VCaP (cell line): Measurements from ENCODE around the gene OLFML2A.
"Not testable (repeated sequence)": the region's sequence is repeated elsewhere in the genome, so short reads cannot be mapped to it uniquely, and the experiment has no call there.

Source experiments
- H3K27ac ChIP-seq: fragments of 450-650 bp; 2 replicates; pipeline ENCODE4 v1.5.1; 2017
- TF ChIP-seq, protein P1 (sequence below): fragments of 450-650 bp; conservative IDR thresholded peaks from 2 replicates; pipeline ENCODE4 v1.5.1; 2017; ENCODE audit warnings: mild to moderate bottlenecking, moderate library complexity

The OLFML2A gene

DNA sequence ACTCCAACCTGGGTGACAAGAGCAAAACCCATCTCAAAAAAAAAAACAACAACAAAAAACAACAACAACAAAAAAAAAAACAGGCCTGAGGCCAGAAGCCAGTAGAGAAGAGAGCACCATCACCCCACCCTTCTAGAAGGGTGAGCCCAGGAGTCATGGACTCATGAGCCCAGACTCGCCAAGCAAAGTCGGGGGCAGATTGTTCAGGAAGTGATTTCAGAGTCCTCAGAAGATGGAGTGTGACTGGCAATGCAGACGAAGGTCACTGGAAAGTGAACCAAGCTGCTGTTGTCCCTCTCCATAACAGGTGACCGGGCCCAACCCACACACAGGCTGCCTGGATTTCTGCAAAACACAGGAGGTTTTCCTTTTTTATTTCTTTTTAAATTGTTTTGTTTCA lies 67.4 kb downstream of the OLFML2A start:
- H3K27ac ChIP-seq = no peak overlapping the region
- TF ChIP-seq, protein P1, sequence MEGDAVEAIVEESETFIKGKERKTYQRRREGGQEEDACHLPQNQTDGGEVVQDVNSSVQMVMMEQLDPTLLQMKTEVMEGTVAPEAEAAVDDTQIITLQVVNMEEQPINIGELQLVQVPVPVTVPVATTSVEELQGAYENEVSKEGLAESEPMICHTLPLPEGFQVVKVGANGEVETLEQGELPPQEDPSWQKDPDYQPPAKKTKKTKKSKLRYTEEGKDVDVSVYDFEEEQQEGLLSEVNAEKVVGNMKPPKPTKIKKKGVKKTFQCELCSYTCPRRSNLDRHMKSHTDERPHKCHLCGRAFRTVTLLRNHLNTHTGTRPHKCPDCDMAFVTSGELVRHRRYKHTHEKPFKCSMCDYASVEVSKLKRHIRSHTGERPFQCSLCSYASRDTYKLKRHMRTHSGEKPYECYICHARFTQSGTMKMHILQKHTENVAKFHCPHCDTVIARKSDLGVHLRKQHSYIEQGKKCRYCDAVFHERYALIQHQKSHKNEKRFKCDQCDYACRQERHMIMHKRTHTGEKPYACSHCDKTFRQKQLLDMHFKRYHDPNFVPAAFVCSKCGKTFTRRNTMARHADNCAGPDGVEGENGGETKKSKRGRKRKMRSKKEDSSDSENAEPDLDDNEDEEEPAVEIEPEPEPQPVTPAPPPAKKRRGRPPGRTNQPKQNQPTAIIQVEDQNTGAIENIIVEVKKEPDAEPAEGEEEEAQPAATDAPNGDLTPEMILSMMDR = no peak

- H3K27ac ChIP-seq = not testable (repeated sequence)
Observed at GRCh38 chr9:124846467-124846866, 69.5 kb downstream of the OLFML2A start.

GRCh38 chr9:124846969-124847368 lies 70.0 kb downstream of the OLFML2A start:
- no peak overlapping the region for H3K27ac ChIP-seq
- TF ChIP-seq, protein P1 = no peak

DNA sequence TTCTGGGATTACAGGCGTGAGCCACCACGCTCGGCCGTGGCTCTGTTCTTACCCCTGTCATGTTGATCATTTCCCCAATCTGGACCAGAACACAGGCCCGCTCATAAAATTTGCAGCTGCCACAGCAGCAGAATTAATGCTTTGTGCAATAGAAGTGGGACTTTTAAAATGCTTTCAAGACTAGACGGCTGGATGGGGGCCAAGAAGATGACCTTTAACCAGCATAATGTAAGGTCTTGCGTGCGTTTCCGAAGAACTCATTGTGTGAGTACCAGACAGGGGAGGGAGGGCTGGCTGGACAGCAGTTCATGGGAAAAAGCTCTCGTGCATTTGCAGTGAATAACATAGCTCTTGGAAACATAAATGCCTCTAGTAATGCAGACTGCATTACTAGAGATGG lies 72.9 kb downstream of the OLFML2A start:
- no peak overlapping the region for H3K27ac ChIP-seq
- TF ChIP-seq, protein P1 = no peak

DNA sequence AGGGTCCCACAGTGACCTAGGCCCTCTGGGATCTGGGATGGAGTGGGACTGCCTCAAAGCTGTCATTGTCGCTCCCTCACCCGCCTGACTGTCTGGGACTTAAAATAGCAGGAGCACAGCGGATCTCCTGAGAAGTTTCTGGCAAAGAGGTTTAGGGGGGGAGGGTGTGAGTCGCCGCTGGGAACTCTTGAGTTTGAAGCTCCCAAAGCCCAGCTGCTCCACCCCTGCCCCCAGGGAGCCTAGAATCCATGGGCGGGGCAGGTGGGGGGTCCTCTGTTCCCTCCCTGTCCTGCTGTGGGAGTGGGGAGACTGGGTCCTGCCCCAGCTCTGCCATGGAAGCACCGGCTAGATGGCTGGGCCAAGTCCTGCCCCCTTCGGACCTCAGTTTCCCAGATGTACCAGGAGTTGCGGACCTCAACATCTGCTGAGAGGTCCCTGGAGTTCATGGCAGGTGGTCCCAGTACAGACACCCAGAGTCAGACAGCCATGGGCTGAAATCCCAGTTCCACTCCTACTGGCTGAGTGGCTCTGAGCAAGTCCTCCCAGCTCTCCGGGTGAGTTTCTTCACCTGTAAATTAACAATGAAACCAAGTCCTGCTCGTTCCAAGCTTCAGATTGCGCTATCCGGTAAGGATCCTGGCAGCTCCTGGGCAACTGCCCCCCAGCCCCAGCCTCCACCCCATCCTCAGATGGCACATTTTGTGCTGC lies 75.3 kb downstream of the OLFML2A start:
- TF ChIP-seq, protein P1 = no peak
- peak overlapping the region; percentile 40; the same call in 1 of the 2 replicates for H3K27ac ChIP-seq

GRCh38 chr9:124852829-124853531 lies 76.0 kb downstream of the OLFML2A start, which contains the start of gene WDR38:
WDR38 (plus strand) TSS chr9:124853460; CDS start chr9:124853532, 72 bp downstream.
- peak within 1 kb of the TSS; percentile 40; the same call in 1 of the 2 replicates for H3K27ac ChIP-seq
- TF ChIP-seq, protein P1 = peak; percentile 100

DNA sequence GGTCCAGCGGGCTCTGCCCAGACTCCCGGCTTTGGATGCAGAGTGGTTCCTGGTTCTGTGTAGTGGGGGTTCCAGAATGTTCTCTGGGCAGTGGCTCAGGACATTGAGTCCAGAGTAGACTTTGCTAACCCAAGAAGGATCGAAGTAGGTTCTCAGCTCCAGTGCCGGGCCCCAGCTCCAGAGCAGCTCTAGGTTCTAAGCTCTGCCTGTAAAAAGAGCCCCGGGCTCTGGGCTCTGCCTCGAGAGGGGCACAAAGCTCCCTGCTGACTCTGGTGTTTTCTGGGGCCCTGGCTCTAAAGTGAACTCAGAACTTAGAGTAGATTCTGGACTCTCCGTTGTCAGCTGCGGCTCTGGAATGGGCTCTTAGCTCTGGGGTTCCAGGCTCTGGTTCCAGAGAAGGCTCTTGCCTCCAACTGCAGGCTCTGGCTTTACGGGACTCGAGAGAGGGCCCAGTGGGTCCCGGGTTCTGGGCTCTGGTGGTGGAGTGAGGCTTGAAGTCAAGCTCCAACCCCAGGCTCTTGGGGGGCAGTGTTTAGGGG lies 76.7 kb downstream of the OLFML2A start:
- TF ChIP-seq, protein P1 = no peak
- peak overlapping the region; percentile 40; the same call in 1 of the 2 replicates for H3K27ac ChIP-seq

- TF ChIP-seq, protein P1 = no peak
- no peak overlapping the region for H3K27ac ChIP-seq
Observed at GRCh38 chr9:124854161-124854560, 77.2 kb downstream of the OLFML2A start.
